HepG2 (cell line): Measurements from ENCODE around the gene VEGFB. TPM values are rescaled to one million over a fixed set of nuclear protein-coding genes. Genes with fewer than 3 reads are reported as not detected.

ENCODE experiments used
- EEA1 ChIP-seq: sonication (generic); formaldehyde crosslinking; IDR thresholded peaks from 2 replicates; pipeline ENCODE4 v1.5.1; 2020; ENCODE audit warnings: mild to moderate bottlenecking, missing genetic modification reagents, borderline replicate concordance
- FOXA3 ChIP-seq: IDR thresholded peaks from 2 replicates; pipeline ENCODE4 v1.6.1; 2016; ENCODE audit warnings: missing genetic modification reagents, missing compliant biosample characterization
- NRL ChIP-seq: sonication (generic); formaldehyde crosslinking; IDR thresholded peaks from 2 replicates; pipeline ENCODE4 v1.5.0; 2020; ENCODE audit warnings: missing genetic modification reagents, mild to moderate bottlenecking, moderate library complexity, borderline replicate concordance
- PAF1 ChIP-seq: IDR thresholded peaks from 2 replicates; pipeline ENCODE4 v1.6.1; 2016; ENCODE audit warnings: missing genetic modification reagents, missing compliant biosample characterization
- SOX13 ChIP-seq, 3 experiments: fragments of 450-650 bp in 1 of 3; sonication (generic) in 1 of 3; formaldehyde crosslinking in 1 of 3; IDR thresholded peaks in 2 of 3; conservative IDR thresholded peaks in 1 of 3; 2 replicates each; pipeline versions ENCODE4 v1.5.0 to v1.6.1; 2016 to 2020; ENCODE audit warnings: antibody characterized with exemption in 1 of 3, mild to moderate bottlenecking in 1 of 3, missing compliant biosample characterization in 1 of 3, missing genetic modification reagents in 1 of 3, moderate library complexity in 1 of 3
- TBX2 ChIP-seq: sonication (generic); formaldehyde crosslinking; IDR thresholded peaks from 2 replicates; pipeline ENCODE4 v1.5.0; 2020; ENCODE audit warnings: missing genetic modification reagents, mild to moderate bottlenecking, borderline replicate concordance
- ZBTB33 ChIP-seq: sonication (generic); formaldehyde crosslinking; IDR thresholded peaks from 2 replicates; pipeline ENCODE4 v1.4.0; 2020; ENCODE audit warnings: missing genetic modification reagents
- ZBTB38 ChIP-seq: sonication (generic); formaldehyde crosslinking; IDR thresholded peaks from 2 replicates; pipeline ENCODE4 v1.5.1; 2020; ENCODE audit warnings: mild to moderate bottlenecking, missing genetic modification reagents
- ZBTB46 ChIP-seq: sonication (generic); formaldehyde crosslinking; IDR thresholded peaks from 2 replicates; pipeline ENCODE4 v1.4.0; 2020; ENCODE audit warnings: mild to moderate bottlenecking, missing genetic modification reagents, borderline replicate concordance
- ZNF563 ChIP-seq: sonication (generic); formaldehyde crosslinking; IDR thresholded peaks from 2 replicates; pipeline ENCODE4 v1.8.0; 2022; ENCODE audit warnings: mild to moderate bottlenecking, moderate library complexity, missing genetic modification reagents
- ZNF687 ChIP-seq: sonication (generic); formaldehyde crosslinking; IDR thresholded peaks from 2 replicates; pipeline ENCODE4 v1.5.1; 2020; ENCODE audit warnings: mild to moderate bottlenecking, missing genetic modification reagents, moderate library complexity
- ZNF737 ChIP-seq: sonication (generic); formaldehyde crosslinking; IDR thresholded peaks from 2 replicates; pipeline ENCODE4 v1.5.0; 2020; ENCODE audit warnings: missing genetic modification reagents, mild to moderate bottlenecking, borderline replicate concordance
- ZNF816 ChIP-seq: sonication (generic); formaldehyde crosslinking; IDR thresholded peaks from 2 replicates; pipeline ENCODE4 v1.8.0; 2022; ENCODE audit warnings: missing genetic modification reagents, mild to moderate bottlenecking, borderline replicate concordance
- ZSCAN9 ChIP-seq: IDR thresholded peaks from 2 replicates; pipeline ENCODE4 v1.6.1; 2016; ENCODE audit warnings: borderline replicate concordance
- polyA plus RNA-seq, 8 experiments: library from polyadenylated mRNA; depleted of rRNA in 3 of 8; stranded (reverse) in 7 of 8; unstranded in 1 of 8; fragments of >200 nt; fragmentation: Illumina TruSeq in 4 of 8; extraction: Trizol in 4 of 8; gene quantifications; 2 replicates each; pipeline versions ENCODE4 v1.2.1 to v1.2.3, GENCODE V29; 2011 to 2016; ENCODE audit warnings: low read depth in 4 of 8, missing spikeins in 1 of 8, mixed read lengths in 1 of 8; ENCODE audit not compliant: insufficient read depth in 1 of 8
- total RNA-seq, 5 experiments: library from RNA; depleted of rRNA; stranded (reverse); fragments of >200 nt; fragmentation: Illumina TruSeq; extraction: Trizol; gene quantifications; 2 replicates each; pipeline ENCODE4 v1.2.3, GENCODE V29; 2016; ENCODE audit warnings: low read depth in 1 of 5
- TF ChIP-seq, protein P1 (sequence below): sonication (generic); formaldehyde crosslinking; IDR thresholded peaks from 2 replicates; pipeline ENCODE4 v1.4.0; 2020; ENCODE audit warnings: mild to moderate bottlenecking, missing genetic modification reagents

The VEGFB gene
- total and polyA plus RNA-seq, 2 of the 13 experiments (the other 11 are each of a cell fraction or from before 2014, with no cell fraction given), result 9.0 to 11.3 TPM

GRCh38 chr11:64234647-64235379 is 429 bp downstream of the VEGFB start (continued):
- TF ChIP-seq, protein P1, sequence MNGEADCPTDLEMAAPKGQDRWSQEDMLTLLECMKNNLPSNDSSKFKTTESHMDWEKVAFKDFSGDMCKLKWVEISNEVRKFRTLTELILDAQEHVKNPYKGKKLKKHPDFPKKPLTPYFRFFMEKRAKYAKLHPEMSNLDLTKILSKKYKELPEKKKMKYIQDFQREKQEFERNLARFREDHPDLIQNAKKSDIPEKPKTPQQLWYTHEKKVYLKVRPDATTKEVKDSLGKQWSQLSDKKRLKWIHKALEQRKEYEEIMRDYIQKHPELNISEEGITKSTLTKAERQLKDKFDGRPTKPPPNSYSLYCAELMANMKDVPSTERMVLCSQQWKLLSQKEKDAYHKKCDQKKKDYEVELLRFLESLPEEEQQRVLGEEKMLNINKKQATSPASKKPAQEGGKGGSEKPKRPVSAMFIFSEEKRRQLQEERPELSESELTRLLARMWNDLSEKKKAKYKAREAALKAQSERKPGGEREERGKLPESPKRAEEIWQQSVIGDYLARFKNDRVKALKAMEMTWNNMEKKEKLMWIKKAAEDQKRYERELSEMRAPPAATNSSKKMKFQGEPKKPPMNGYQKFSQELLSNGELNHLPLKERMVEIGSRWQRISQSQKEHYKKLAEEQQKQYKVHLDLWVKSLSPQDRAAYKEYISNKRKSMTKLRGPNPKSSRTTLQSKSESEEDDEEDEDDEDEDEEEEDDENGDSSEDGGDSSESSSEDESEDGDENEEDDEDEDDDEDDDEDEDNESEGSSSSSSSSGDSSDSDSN (CRISPR knock-in tag), result peak; percentile 55; the same call in 1 of the 2 replicates
- TF ChIP-seq ZBTB33 (CRISPR knock-in tag) (no peak), FOXA3 (CRISPR knock-in tag) (peak; percentile 15; the same call in 1 of the 2 replicates), TBX2 (CRISPR knock-in tag) (peak; percentile 66; the same call in 1 of the 2 replicates), NRL (CRISPR knock-in tag) (peak; percentile 75; the same call in 1 of the 2 replicates), ZBTB38 (CRISPR knock-in tag) (peak; percentile 38; the same call in 1 of the 2 replicates), ZNF737 (no peak), ZSCAN9 (CRISPR knock-in tag) (no peak), ZNF816 (CRISPR knock-in tag) (no peak), PAF1 (CRISPR knock-in tag) (no peak), ZNF687 (peak; percentile 69), SOX13 (IDR thresholded peaks at IDR 0.05) (no peak), SOX13 (CRISPR knock-in tag; conservative IDR thresholded peaks at IDR 0.05 in 1 of 2, IDR thresholded peaks at IDR 0.05 in 1 of 2) (0 out of 4 replicates have a peak, but pooled peaks of 1 of the 2 experiments have one; percentile 10), ZBTB46 (CRISPR knock-in tag) (no peak), ZNF563 (CRISPR knock-in tag) (peak; percentile 87), EEA1 (CRISPR knock-in tag) (0 out of 2 replicates have a peak, but pooled peaks have one; percentile 32)
